ENCODE data around the gene MRPS27. TPM values are rescaled to one million over a fixed set of nuclear protein-coding genes. Genes with fewer than 3 reads are reported as not detected.
"Not testable (repeated sequence)": the region's sequence is repeated elsewhere in the genome, so short reads cannot be mapped to it uniquely, and the experiment has no call there.

The MRPS27 gene
- total RNA-seq, 2 donors from 2014 or later, result 42.9 to 58.8 TPM

- DNase-seq (ENCODE audit: low spot score) (no peak), ATAC-seq (ENCODE audit: insufficient number of reproducible peaks, low FRiP score, low read depth) (no peak)
- H3K4me3 ChIP-seq, result no peak overlapping the region
- no peak for TF ChIP-seq CTCF (IDR thresholded peaks at IDR 0.05)
- no peak overlapping the region for H3K27ac ChIP-seq
- no peaks in the 10 kb centered on the region for H3K9me3 ChIP-seq
- H3K36me3 ChIP-seq, result peaks cover 6% of the 10 kb centered on the region
- H3K27me3 ChIP-seq (replicated peaks; ENCODE audit: insufficient read depth), result no peaks in the 10 kb centered on the region
- no peaks in the 10 kb centered on the region for H3K4me1 ChIP-seq (ENCODE audit: control insufficient read depth in 1 of 2, low read depth in 2 of 2)
Measured at GRCh38 chr5:72328172-72328571, 8.1 kb upstream of the MRPS27 start.

- Histone ChIP-seq H3K4me1 (ENCODE audit: control insufficient read depth in 1 of 2, low read depth in 2 of 2) (peaks cover 0 to 1% of the 10 kb centered on the region in 2 donors), H3K9me3 (no peaks in the 10 kb centered on the region), H3K27ac (no peak overlapping the region), H3K36me3 (peaks cover 6% of the 10 kb centered on the region), H3K27me3 (replicated peaks; ENCODE audit: insufficient read depth) (no peaks in the 10 kb centered on the region), H3K4me3 (no peak overlapping the region)
- no peak for TF ChIP-seq CTCF (IDR thresholded peaks at IDR 0.05)
- DNase-seq (ENCODE audit: low spot score) (no peak), ATAC-seq (ENCODE audit: insufficient number of reproducible peaks, low FRiP score, low read depth) (no peak)
Measured at GRCh38 chr5:72326306-72326649, 6.2 kb upstream of the MRPS27 start.

GRCh38 chr5:72325566-72326305 lies 5.7 kb upstream of the MRPS27 start:
- H3K27ac ChIP-seq, result no peak overlapping the region
- TF ChIP-seq CTCF (IDR thresholded peaks at IDR 0.05), result no peak
- no peak overlapping the region for H3K4me3 ChIP-seq
- no peaks in the 10 kb centered on the region for H3K27me3 ChIP-seq (replicated peaks; ENCODE audit: insufficient read depth)
- H3K36me3 ChIP-seq, result peaks cover 6% of the 10 kb centered on the region
- peaks cover 4 to 7% of the 10 kb centered on the region in 2 donors for H3K4me1 ChIP-seq (ENCODE audit: control insufficient read depth in 1 of 2, low read depth in 2 of 2)
- ATAC-seq (ENCODE audit: insufficient number of reproducible peaks, low FRiP score, low read depth), result no peak
- no peak for DNase-seq (ENCODE audit: low spot score)
- no peaks in the 10 kb centered on the region for H3K9me3 ChIP-seq

- H3K9me3 ChIP-seq, result no peaks in the 10 kb centered on the region
- ATAC-seq (ENCODE audit: insufficient number of reproducible peaks, low FRiP score, low read depth) (no peak), DNase-seq (ENCODE audit: low spot score) (no peak)
- H3K27ac ChIP-seq, result no peak overlapping the region
- H3K36me3 ChIP-seq, result peaks cover 6% of the 10 kb centered on the region
- H3K4me1 ChIP-seq (ENCODE audit: control insufficient read depth in 1 of 2, low read depth in 2 of 2), result peaks cover 4 to 11% of the 10 kb centered on the region in 2 donors
- no peak overlapping the region for H3K4me3 ChIP-seq
- no peak for TF ChIP-seq CTCF (IDR thresholded peaks at IDR 0.05)
- H3K27me3 ChIP-seq (replicated peaks; ENCODE audit: insufficient read depth), result no peaks in the 10 kb centered on the region
Measured at GRCh38 chr5:72324189-72324825, 4.3 kb upstream of the MRPS27 start.

GRCh38 chr5:72319435-72319975 lies 535 bp downstream of the MRPS27 start:
- H3K9me3 ChIP-seq; ATAC-seq (ENCODE audit: insufficient number of reproducible peaks, low FRiP score, low read depth); H3K27me3 ChIP-seq (replicated peaks; ENCODE audit: insufficient read depth); H3K36me3 ChIP-seq; DNase-seq (ENCODE audit: low spot score): not testable (repeated sequence)
- Histone ChIP-seq H3K4me3 (peak overlapping the region; percentile 80), H3K4me1 (ENCODE audit: control insufficient read depth in 1 of 2, low read depth in 2 of 2) (peaks cover 4 to 18% of the 10 kb centered on the region in 2 donors), H3K27ac (peak overlapping the region; percentile 63 to 67)
